SK-N-SH (cell line): ENCODE results near the gene SP6. TPM values are rescaled to one million over a fixed set of nuclear protein-coding genes. Genes with fewer than 3 reads are reported as not detected.

ENCODE experiments used
- CTCF ChIA-PET: fragments of 300-600, 350-600 bp; formaldehyde crosslinking; extraction: SDS; loops from one replicate; lab custom pipeline; 2021; lab: Yijun Ruan, JAX
- POLR2A ChIA-PET: fragments of 350-600 bp; sonication (Branson Sonifier 250); formaldehyde crosslinking; extraction: SDS; loops from one replicate; lab custom pipeline; 2020; ENCODE audit warnings: antibody characterized with exemption, inconsistent platforms; lab: Yijun Ruan, JAX
- DNase-seq: peaks from one replicate; pipeline ENCODE4 v3.0.0; 2012
- H2AFZ ChIP-seq: fragments of 200-600 bp; sonication (generic); 2 replicates; pipeline ENCODE4 v1.8.1; 2016; ENCODE audit warnings: antibody characterized with exemption, mild to moderate bottlenecking, low read depth
- H3F3A ChIP-seq: fragments of 200-600 bp; sonication (generic); replicated peaks from 2 replicates; pipeline ENCODE3; 2016; ENCODE audit warnings: antibody characterized with exemption, mild to moderate bottlenecking; ENCODE audit not compliant: insufficient read depth
- H3K27ac ChIP-seq, 2 experiments: fragments of 200-500 bp in 1 of 2; fragments of 200-600 bp in 1 of 2; sonication (Bioruptor generic) in 1 of 2; sonication (generic), shearing (Covaris generic) in 1 of 2; 2 replicates each; pipeline versions ENCODE4 v1.5.1 to v1.6.1; 2014 to 2016; ENCODE audit warnings: low read depth in 2 of 2, inconsistent platforms in 1 of 2, low read length in 1 of 2, mild to moderate bottlenecking in 1 of 2, mixed read lengths in 1 of 2
- H3K27me3 ChIP-seq: fragments of 200-600 bp; sonication (generic), shearing (Covaris generic); 2 replicates; pipeline ENCODE4 v1.6.1; 2016; ENCODE audit warnings: mixed run types; ENCODE audit not compliant: insufficient read depth
- H3K36me3 ChIP-seq, 2 experiments: fragments of 200-500 bp in 1 of 2; fragments of 200-600 bp in 1 of 2; sonication (Bioruptor generic) in 1 of 2; sonication (generic) in 1 of 2; replicated peaks in 1 of 2; 2 replicates each; pipeline versions ENCODE3 to v1.5.1; 2014 to 2016; ENCODE audit warnings: low read length in 1 of 2, mild to moderate bottlenecking in 1 of 2; ENCODE audit not compliant: insufficient read depth in 2 of 2, control insufficient read depth in 1 of 2
- H3K4me1 ChIP-seq, 2 experiments: fragments of 200-500 bp in 1 of 2; fragments of 200-600 bp in 1 of 2; sonication (Bioruptor generic) in 1 of 2; sonication (generic), shearing (Covaris generic) in 1 of 2; 2 replicates each; pipeline versions ENCODE4 v1.5.1 to v1.6.1; 2014 to 2016; ENCODE audit warnings: low read depth in 1 of 2, low read length in 1 of 2, mixed run types in 1 of 2; ENCODE audit not compliant: insufficient read depth in 2 of 2, control insufficient read depth in 1 of 2
- H3K4me2 ChIP-seq: fragments of 200-600 bp; sonication (generic), shearing (Covaris generic); 2 replicates; pipeline ENCODE4 v1.6.1; 2017; ENCODE audit warnings: mixed run types
- H3K4me3 ChIP-seq, 2 experiments: fragments of 200-500 bp in 1 of 2; fragments of 200-600 bp in 1 of 2; sonication (Bioruptor generic) in 1 of 2; sonication (generic), shearing (Covaris generic) in 1 of 2; 2 replicates each; pipeline versions ENCODE4 v1.5.1 to v1.8.1; 2014 to 2016; ENCODE audit warnings: low read depth in 2 of 2, inconsistent platforms in 1 of 2, low read length in 1 of 2, mild to moderate bottlenecking in 1 of 2, mixed read lengths in 1 of 2, moderate library complexity in 1 of 2
- H3K79me2 ChIP-seq: fragments of 200-600 bp; sonication (generic); 2 replicates; pipeline ENCODE4 v1.8.1; 2017; ENCODE audit warnings: mild to moderate bottlenecking; ENCODE audit not compliant: insufficient read depth
- H3K9ac ChIP-seq: fragments of 200-600 bp; sonication (generic); 2 replicates; pipeline ENCODE4 v1.6.1; 2017; ENCODE audit warnings: mixed run types
- H3K9me2 ChIP-seq: fragments of 200-600 bp; sonication (generic); 2 replicates; pipeline ENCODE4 v1.6.1; 2017; ENCODE audit warnings: mixed run types
- H3K9me3 ChIP-seq: fragments of 200-600 bp; sonication (generic); 2 replicates; pipeline ENCODE4 v1.6.1; 2017; ENCODE audit warnings: mixed run types, mild to moderate bottlenecking, moderate library complexity
- H4K20me1 ChIP-seq: fragments of 200-600 bp; sonication (generic); 2 replicates; pipeline ENCODE4 v1.6.1; 2017; ENCODE audit warnings: mild to moderate bottlenecking, mixed run types; ENCODE audit not compliant: insufficient read depth
- CHD2 ChIP-seq: fragments of 150-350 bp; IDR thresholded peaks from 2 replicates; pipeline ENCODE4 v1.6.1; 2018; ENCODE audit warnings: low read length; ENCODE audit not compliant: partially characterized antibody
- CTCF ChIP-seq: fragments of 200-600 bp; sonication (generic); IDR thresholded peaks from 2 replicates; pipeline ENCODE4 v1.6.1; 2017; ENCODE audit warnings: antibody characterized with exemption, mild to moderate bottlenecking, moderate library complexity
- EP300 ChIP-seq, 2 experiments: IDR thresholded peaks; 2 replicates each; pipeline versions ENCODE4 v1.4.0 to v1.6.1; 2012; ENCODE audit warnings: borderline replicate concordance in 1 of 2, low read depth in 1 of 2, low read length in 1 of 2
- EZH2phosphoT487 ChIP-seq: fragments of 200-600 bp; sonication (generic); IDR thresholded peaks from 2 replicates; pipeline ENCODE4 v1.6.1; 2017; ENCODE audit warnings: low read depth, mixed run types, mild to moderate bottlenecking, antibody characterized with exemption, moderate library complexity, borderline replicate concordance
- FOSL2 ChIP-seq: IDR thresholded peaks from 2 replicates; pipeline ENCODE4 v1.4.0; 2012; ENCODE audit warnings: low read depth, mild to moderate bottlenecking, moderate library complexity, borderline replicate concordance
- FOXM1 ChIP-seq: IDR thresholded peaks from 2 replicates; pipeline ENCODE4 v1.4.0; 2012; ENCODE audit warnings: low read depth, mild to moderate bottlenecking
- GABPA ChIP-seq: IDR thresholded peaks from 2 replicates; pipeline ENCODE4 v1.4.0; 2012; ENCODE audit warnings: low read depth, mild to moderate bottlenecking
- GATA2 ChIP-seq: sonication (generic); formaldehyde crosslinking; IDR thresholded peaks from 2 replicates; pipeline ENCODE4 v1.5.0; 2020; ENCODE audit warnings: mild to moderate bottlenecking, missing genetic modification reagents
- MEF2A ChIP-seq: IDR thresholded peaks from 2 replicates; pipeline ENCODE4 v1.4.0; 2012; ENCODE audit warnings: low read depth, borderline replicate concordance
- MXI1 ChIP-seq: IDR thresholded peaks from 2 replicates; pipeline ENCODE4 v1.6.1; 2012; ENCODE audit warnings: mild to moderate bottlenecking, low read depth, low read length, improper control_type of control experiment
- NFIC ChIP-seq: IDR thresholded peaks from 2 replicates; pipeline ENCODE4 v1.4.0; 2012; ENCODE audit warnings: borderline replicate concordance
- POLR2AphosphoS5 ChIP-seq: IDR thresholded peaks from 2 replicates; pipeline ENCODE4 v1.6.1; 2012; ENCODE audit warnings: low read depth, low read length
- RAD21 ChIP-seq: IDR thresholded peaks from 2 replicates; pipeline ENCODE4 v1.6.1; 2012; ENCODE audit warnings: mild to moderate bottlenecking, low read length
- RCOR1 ChIP-seq: fragments of 150-350 bp; IDR thresholded peaks from 2 replicates; pipeline ENCODE4 v1.6.1; 2017; ENCODE audit warnings: antibody characterized with exemption, low read length
- REST ChIP-seq: IDR thresholded peaks from 2 replicates; pipeline ENCODE4 v1.6.1; 2012; ENCODE audit warnings: mild to moderate bottlenecking, low read depth, low read length, moderate library complexity
- SIN3A ChIP-seq: IDR thresholded peaks from 2 replicates; pipeline ENCODE4 v1.6.1; 2012; ENCODE audit warnings: low read depth, mild to moderate bottlenecking, low read length, moderate library complexity, borderline replicate concordance
- TAF1 ChIP-seq: IDR thresholded peaks from 2 replicates; pipeline ENCODE4 v1.6.1; 2012; ENCODE audit warnings: low read depth, mild to moderate bottlenecking, low read length, moderate library complexity, borderline replicate concordance
- TCF12 ChIP-seq: IDR thresholded peaks from 2 replicates; pipeline ENCODE4 v1.4.0; 2012
- TEAD4 ChIP-seq: IDR thresholded peaks from 2 replicates; pipeline ENCODE4 v1.4.0; 2012; ENCODE audit warnings: mild to moderate bottlenecking, borderline replicate concordance; ENCODE audit not compliant: insufficient read depth
- USF1 ChIP-seq: IDR thresholded peaks from 2 replicates; pipeline ENCODE4 v1.4.0; 2012; ENCODE audit warnings: low read depth, borderline replicate concordance
- YY1 ChIP-seq: IDR thresholded peaks from 2 replicates; pipeline ENCODE4 v1.4.0; 2012; ENCODE audit warnings: low read depth, mild to moderate bottlenecking
- WGBS: methylation state at CpG from one replicate; pipeline ENCODE4 v1.1.6; 2017; ENCODE audit warnings: low lambda C conversion rate; 5-methylcytosine and 5-hydroxymethylcytosine counted together
- polyA plus RNA-seq, 3 experiments: library from polyadenylated mRNA; depleted of rRNA; stranded (reverse); fragments of >200 nt; gene quantifications; 2 replicates each; pipeline ENCODE4 v1.2.3, GENCODE V29; 2012
- TF ChIP-seq, protein P1 (sequence below): fragments of 150-350 bp; IDR thresholded peaks from 2 replicates; pipeline ENCODE4 v1.6.1; 2016; ENCODE audit warnings: mild to moderate bottlenecking, low read depth, low read length
- TF ChIP-seq, protein P2 (sequence below): IDR thresholded peaks from 2 replicates; pipeline ENCODE4; 2012

The SP6 gene
- polyA plus RNA-seq (2012; rRNA removed), result 0.03 TPM in 2 replicates
- 0.03 and 0.05 TPM in 2 replicates for polyA plus RNA-seq (2012; cell fraction: cytosol; rRNA removed)
- polyA plus RNA-seq (2012; cell fraction: nucleus; rRNA removed), result 0.06 and 0.09 TPM in 2 replicates

GRCh38 chr17:47850692-47851573 lies at the start of gene SP6:
Gene SP6 (minus strand): TSS chr17:47851163. CDS start chr17:47848429, 2,734 bp downstream.
- Histone ChIP-seq H3K4me2 (peak within 1 kb of the TSS; percentile 73; the same call in 1 of the 2 replicates), H3K79me2 (no peaks in the 10 kb centered on the region), H3F3A (peaks cover 5% of the 10 kb centered on the region), H3K9me3 (no peaks in the 10 kb centered on the region), H3K27ac (no peak within 1 kb of the TSS), H3K9me2 (no peaks in the 10 kb centered on the region), H2AFZ (peak within 1 kb of the TSS; percentile 34; the same call in 1 of the 2 replicates), H3K36me3 (no peaks in the 10 kb centered on the region), H4K20me1 (0 out of 2 replicates have a peak, but pooled peaks cover 6% of the 10 kb centered on the region), H3K9ac (no peak within 1 kb of the TSS), H3K4me1 (peaks cover 0 to 13% of the 10 kb centered on the region in 2 experiments; a peak in 1 of 4 replicates), H3K4me3 (peak within 1 kb of the TSS; percentile 11 to 34; a peak in 2 of 4 replicates), H3K27me3 (peaks cover 99% of the 10 kb centered on the region)
- POLR2A ChIA-PET, result interaction anchor here (0.8 to 1.1 kb wide), 4 partner anchors 10 to 45 kb away, joined by 3 read pairs; partner anchors contain the start of genes LRRC46, MRPL10, SCRN2 and SP2
- CTCF ChIA-PET, result interaction anchor here (1.0 to 33.0 kb wide), 9 partner anchors 10 to 170 kb away, joined by 3 to 1447 read pairs (median 4); partner anchors contain the start of genes CDK5RAP3, LRRC46, MRPL10 and SCRN2
- 8% methylated on average over 51 of the region's 71 CpGs for WGBS
- peak; percentile 89 for DNase-seq
- TF ChIP-seq, protein P1, sequence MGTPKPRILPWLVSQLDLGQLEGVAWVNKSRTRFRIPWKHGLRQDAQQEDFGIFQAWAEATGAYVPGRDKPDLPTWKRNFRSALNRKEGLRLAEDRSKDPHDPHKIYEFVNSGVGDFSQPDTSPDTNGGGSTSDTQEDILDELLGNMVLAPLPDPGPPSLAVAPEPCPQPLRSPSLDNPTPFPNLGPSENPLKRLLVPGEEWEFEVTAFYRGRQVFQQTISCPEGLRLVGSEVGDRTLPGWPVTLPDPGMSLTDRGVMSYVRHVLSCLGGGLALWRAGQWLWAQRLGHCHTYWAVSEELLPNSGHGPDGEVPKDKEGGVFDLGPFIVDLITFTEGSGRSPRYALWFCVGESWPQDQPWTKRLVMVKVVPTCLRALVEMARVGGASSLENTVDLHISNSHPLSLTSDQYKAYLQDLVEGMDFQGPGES, result no peak
- TF ChIP-seq POLR2AphosphoS5 (no peak), YY1 (no peak), RAD21 (no peak), EP300 (IDR thresholded peaks at IDR 0.05; ENCODE audit: borderline replicate concordance in 1 of 2, low read depth in 1 of 2, low read length in 1 of 2) (no peak), USF1 (no peak), TEAD4 (no peak), FOXM1 (no peak), TAF1 (no peak), MXI1 (0 out of 2 replicates have a peak, but pooled peaks have one; percentile 35), RCOR1 (no peak), CTCF (0 out of 2 replicates have a peak, but pooled peaks have one; percentile 30), SIN3A (no peak), REST (no peak), EZH2phosphoT487 (no peak), FOSL2 (peak; percentile 58; the same call in 1 of the 2 replicates), GABPA (no peak), MEF2A (no peak), GATA2 (CRISPR knock-in tag) (no peak), CHD2 (no peak), TCF12 (no peak), NFIC (no peak)
- TF ChIP-seq, protein P2, sequence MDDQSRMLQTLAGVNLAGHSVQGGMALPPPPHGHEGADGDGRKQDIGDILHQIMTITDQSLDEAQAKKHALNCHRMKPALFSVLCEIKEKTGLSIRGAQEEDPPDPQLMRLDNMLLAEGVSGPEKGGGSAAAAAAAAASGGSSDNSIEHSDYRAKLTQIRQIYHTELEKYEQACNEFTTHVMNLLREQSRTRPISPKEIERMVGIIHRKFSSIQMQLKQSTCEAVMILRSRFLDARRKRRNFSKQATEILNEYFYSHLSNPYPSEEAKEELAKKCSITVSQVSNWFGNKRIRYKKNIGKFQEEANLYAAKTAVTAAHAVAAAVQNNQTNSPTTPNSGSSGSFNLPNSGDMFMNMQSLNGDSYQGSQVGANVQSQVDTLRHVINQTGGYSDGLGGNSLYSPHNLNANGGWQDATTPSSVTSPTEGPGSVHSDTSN, result no peak
